GM13976 (cell line): ENCODE data around the gene RBP3.

Source experiments
- DNase-seq: peaks from one replicate; pipeline ENCODE4 v3.0.0; 2012; ENCODE audit warnings: low spot score
- in situ Hi-C: fragments of 300-500 bp; cut with MboI; formaldehyde crosslinking; loops from one replicate; pipeline ENCODE4 v1.12.0; 2022; ENCODE audit warnings: low sequenced_read_pairs, mixed read lengths, inconsistent platforms; ENCODE audit not compliant: unreplicated experiment
- TF ChIP-seq, protein P1 (sequence below): IDR thresholded peaks from 2 replicates; pipeline ENCODE4 v1.5.1; 2012; ENCODE audit warnings: borderline replicate concordance, mild to moderate bottlenecking; ENCODE audit not compliant: insufficient read depth; ENCODE audit errors: extremely low read depth, missing control alignments, control extremely low read depth

Gene RBP3

DNA sequence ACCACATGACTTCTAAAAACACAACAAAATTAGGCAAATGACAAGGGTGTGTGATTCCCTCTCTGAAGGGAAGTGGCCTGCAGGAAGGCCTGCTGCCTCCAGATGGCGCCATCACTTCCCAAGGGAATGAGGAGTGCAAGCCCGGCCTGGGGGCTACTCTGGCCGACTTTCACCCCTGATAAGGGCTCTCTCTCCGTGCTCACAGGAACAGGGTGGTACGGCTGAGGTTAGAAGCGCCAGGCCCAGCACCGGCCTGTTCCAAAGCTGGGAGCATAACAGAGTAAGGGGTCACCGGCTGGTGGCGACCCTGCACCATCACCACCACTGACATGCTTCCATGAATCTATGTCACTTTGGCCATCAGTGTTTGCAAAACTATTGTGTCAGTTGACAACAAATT lies 13.1 kb downstream of the RBP3 start:
- TF ChIP-seq, protein P1, sequence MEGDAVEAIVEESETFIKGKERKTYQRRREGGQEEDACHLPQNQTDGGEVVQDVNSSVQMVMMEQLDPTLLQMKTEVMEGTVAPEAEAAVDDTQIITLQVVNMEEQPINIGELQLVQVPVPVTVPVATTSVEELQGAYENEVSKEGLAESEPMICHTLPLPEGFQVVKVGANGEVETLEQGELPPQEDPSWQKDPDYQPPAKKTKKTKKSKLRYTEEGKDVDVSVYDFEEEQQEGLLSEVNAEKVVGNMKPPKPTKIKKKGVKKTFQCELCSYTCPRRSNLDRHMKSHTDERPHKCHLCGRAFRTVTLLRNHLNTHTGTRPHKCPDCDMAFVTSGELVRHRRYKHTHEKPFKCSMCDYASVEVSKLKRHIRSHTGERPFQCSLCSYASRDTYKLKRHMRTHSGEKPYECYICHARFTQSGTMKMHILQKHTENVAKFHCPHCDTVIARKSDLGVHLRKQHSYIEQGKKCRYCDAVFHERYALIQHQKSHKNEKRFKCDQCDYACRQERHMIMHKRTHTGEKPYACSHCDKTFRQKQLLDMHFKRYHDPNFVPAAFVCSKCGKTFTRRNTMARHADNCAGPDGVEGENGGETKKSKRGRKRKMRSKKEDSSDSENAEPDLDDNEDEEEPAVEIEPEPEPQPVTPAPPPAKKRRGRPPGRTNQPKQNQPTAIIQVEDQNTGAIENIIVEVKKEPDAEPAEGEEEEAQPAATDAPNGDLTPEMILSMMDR = peak; percentile 51
- peak; percentile 69 for DNase-seq
- in situ Hi-C loops = no loop called here

DNA sequence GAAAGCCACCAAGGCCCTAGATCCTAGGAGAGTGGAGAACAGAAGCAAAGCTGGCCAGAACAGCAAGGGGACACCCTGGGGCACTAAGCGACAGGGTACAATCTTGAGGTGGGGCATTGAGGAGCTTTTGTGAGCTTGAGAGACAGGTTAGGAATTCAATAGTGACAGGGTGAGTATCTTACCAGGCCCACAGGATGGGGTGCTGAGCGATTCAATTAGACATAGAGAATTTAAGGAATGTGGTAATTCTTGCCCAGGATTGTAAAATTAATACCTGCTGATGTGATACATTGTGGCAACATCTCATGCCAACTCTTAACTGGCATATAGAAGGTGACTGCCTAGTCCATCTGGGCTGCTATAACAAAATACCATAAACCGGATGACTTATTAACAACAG lies 14.0 kb downstream of the RBP3 start:
- DNase-seq = no peak
- TF ChIP-seq, protein P1 = no peak
- in situ Hi-C loops = no loop called here

DNA sequence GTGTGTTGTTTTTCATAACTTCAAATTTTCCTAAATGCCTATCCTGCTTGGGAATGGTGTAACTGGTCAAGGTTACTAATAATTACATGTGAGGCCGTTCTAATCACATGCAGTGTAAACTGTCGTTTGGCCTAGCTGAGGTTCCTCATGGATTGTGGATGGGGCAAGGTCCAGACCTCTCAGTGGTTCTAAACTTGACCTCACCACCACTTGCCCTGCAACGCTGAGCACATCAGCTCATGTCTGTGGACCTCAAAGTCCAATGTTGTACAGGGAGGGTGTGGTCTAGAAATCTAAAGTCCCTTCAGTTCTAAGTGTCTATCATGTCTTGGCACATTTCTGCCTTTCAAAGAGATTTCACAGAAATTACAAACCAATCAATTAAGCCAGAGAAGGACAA lies 15.6 kb downstream of the RBP3 start:
- TF ChIP-seq, protein P1 = no peak
- DNase-seq = no peak
- in situ Hi-C loops = no loop called here

DNA sequence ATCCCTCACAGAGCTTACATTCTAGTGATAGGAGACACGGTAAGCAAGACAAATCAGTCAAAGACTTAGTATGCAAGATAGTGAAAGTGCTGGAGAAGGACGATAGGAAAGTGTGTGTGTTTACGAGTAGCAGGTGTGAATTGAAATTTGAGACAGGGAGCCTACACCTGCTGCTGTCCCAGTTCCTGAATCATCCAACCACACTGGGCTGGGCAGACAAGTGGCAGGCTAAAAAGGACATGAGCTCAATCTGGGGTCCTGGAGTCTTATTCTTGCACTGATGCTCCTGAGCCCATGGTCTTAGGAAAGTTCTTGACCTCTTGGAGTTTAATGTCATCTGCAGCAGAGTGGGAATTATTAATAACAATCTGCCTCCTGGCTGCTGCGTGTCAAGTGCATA lies 16.2 kb downstream of the RBP3 start:
- TF ChIP-seq, protein P1 = no peak
- DNase-seq = no peak
- in situ Hi-C loops = no loop called here

DNA sequence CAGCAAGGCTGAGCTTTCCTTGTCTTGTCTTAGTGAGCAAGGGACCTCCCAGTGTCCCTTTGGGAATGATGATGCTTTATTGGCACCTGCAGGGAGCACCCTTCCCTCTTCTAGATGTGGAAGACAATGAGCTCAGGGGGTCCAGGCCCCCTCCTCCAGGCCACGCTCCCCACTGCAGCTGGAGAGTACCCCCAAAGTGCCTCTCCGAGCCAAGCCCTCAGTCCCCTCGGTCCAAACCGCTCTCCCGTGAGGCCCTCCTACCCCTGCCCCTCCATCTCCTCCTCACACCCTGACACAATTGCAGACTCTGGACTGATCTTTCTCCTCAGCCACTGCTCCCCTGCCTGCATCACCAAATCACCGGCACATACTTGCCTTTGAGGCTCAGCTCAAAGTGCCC lies 16.7 kb downstream of the RBP3 start:
- no peak for DNase-seq
- TF ChIP-seq, protein P1 = no peak

DNA sequence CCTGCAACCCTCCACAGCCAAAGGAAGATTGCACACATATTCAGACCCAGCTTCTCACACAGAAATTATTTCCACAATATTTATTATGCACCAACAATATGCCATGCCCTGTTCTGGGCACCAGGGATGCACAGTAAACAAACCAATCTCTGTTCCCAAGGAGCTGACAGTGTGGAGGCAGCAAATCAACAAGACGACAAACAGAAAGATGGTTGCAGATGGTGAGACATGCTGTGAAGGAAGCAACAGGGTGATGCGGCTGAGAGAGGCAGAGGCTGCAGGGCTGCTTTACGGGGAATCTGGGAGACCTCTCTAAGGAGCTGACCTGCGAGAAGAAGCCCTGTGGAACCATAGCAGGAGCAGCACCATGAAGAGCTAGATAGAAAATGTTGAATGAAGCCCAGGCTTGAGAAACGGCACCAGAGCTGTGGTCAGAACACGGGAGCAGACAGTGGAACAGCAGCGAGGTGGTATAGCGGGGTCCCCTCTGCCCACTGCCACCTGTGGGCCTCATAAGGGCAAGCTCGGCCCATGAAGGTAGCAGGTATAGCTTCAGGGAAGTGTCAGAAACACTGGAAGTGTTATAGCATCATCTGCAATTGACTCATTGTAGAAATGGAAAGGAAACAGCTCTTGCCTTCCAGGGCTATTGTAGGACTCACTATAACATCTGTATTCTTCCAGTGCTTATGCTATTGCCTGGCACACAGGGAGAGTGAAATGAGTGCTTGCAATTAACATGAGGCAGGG lies 17.4 kb downstream of the RBP3 start:
- TF ChIP-seq, protein P1 = no peak
- no peak for DNase-seq
- in situ Hi-C loops = no loop called here

More for the DNA sequence above, 16.7 kb downstream of the RBP3 start:
- in situ Hi-C loops = no loop called here
